Prostate gland (tissue), 2 donors: ENCODE data around the gene PRCC. TPM values are rescaled to one million over a fixed set of nuclear protein-coding genes. Genes with fewer than 3 reads are reported as not detected.
A peak's percentile ranks its signal among the peaks of the same experiment; 100 is the strongest.

Experiments
- DNase-seq: peaks from one replicate; pipeline ENCODE4 v3.0.0-alpha.2; 2019; ENCODE audit warnings: low spot score
- H3K27ac ChIP-seq, 2 donors: fragments of 200-600 bp; sonication (generic); 2 replicates each; pipeline ENCODE4 v1.5.1; 2017 to 2019
- H3K27me3 ChIP-seq: fragments of 200-600 bp; sonication (generic); replicated peaks from 2 replicates; pipeline ENCODE4 v1.5.1; 2019; ENCODE audit not compliant: insufficient read depth
- H3K36me3 ChIP-seq, 2 donors: fragments of 200-600 bp; sonication (generic); 1 replicate in 1 of 2; 2 replicates in 1 of 2; pipeline versions ENCODE4 v1.5.1 to v1.8.1; 2017 to 2019
- H3K4me1 ChIP-seq: fragments of 200-600 bp; sonication (generic); replicated peaks from 2 replicates; pipeline ENCODE4 v1.5.1; 2019
- H3K4me3 ChIP-seq, 2 donors: fragments of 200-600 bp; sonication (generic); 2 replicates each; pipeline ENCODE4 v1.5.1; 2017 to 2019
- H3K9me3 ChIP-seq: fragments of 200-600 bp; sonication (generic); 2 replicates; pipeline ENCODE4 v1.5.1; 2017
- POLR2A ChIP-seq: fragments of 450-650 bp; IDR thresholded peaks from one replicate; pipeline ENCODE4 v1.6.1; 2016; ENCODE audit warnings: antibody characterized with exemption, mild to moderate bottlenecking
- POLR2AphosphoS5 ChIP-seq: sonication (generic); formaldehyde crosslinking; IDR thresholded peaks from one replicate; pipeline ENCODE4 v1.6.1; 2017; ENCODE audit warnings: antibody characterized with exemption
- WGBS: methylation state at CpG from one replicate; pipeline ENCODE4 v1.1.5; 2018; 5-methylcytosine and 5-hydroxymethylcytosine counted together
- intact Hi-C: fragments of 100-400 bp; cut with DNase I; formaldehyde crosslinking; loops from one replicate; pipeline ENCODE4 v1.14.2; 2022
- total RNA-seq, 2 donors: library from RNA; depleted of rRNA; stranded (reverse); fragments of >200 nt; gene quantifications; one replicate each; pipeline ENCODE4 v1.1.0, GENCODE V29; 2016
- TF ChIP-seq, protein P1 (sequence below), 4 experiments: fragments of 200-600 bp in 2 of 4; fragments of 450-650 bp in 2 of 4; sonication (generic) in 2 of 4; IDR thresholded peaks; 1 replicate in 3 of 4; 2 replicates in 1 of 4; pipeline ENCODE4 v1.5.1; 2016 to 2019; ENCODE audit warnings: antibody characterized with exemption in 4 of 4, mild to moderate bottlenecking in 2 of 4, moderate library complexity in 2 of 4

The PRCC gene
- total RNA-seq, 2 donors from 2014 or later, result 33.0 to 61.5 TPM

DNA sequence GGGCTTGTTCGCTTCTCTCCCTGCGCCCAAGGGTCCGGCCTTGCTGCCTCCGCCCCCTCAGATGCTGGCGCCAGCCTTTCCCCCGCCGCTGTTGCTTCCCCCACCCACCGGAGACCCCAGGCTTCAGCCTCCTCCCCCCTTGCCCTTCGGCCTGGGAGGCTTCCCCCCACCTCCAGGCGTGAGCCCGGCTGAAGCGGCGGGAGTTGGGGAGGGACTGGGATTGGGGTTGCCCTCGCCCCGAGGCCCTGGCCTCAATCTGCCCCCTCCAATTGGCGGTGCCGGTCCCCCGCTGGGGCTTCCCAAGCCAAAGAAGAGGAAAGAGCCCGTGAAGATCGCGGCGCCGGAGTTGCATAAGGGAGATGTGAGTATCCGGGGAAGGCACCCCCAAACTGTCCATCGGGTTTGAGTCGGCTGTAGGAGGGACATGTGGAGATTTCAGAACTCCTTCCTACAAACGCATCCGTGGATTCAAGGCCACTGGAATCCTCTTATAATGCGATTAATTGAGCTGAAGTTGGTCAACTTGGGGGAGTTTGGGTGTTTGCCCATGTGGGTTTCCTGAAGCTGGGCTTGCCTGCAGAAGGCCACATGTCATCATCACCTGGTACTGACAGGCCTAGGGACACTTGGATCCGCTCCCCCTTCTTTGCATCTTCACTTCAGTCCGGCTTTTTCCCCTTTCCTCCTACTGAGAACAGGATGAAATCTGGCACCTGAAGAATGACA is 707 bp downstream of the PRCC start:
- Histone ChIP-seq H3K4me1 (peaks cover 5% of the 10 kb centered on the region), H3K9me3 (no peaks in the 10 kb centered on the region), H3K4me3 (peak overlapping the region; percentile 69 to 89), H3K36me3 (no peaks in the 10 kb centered on the region), H3K27ac (peak overlapping the region; percentile 80 to 91), H3K27me3 (no peaks in the 10 kb centered on the region)
- TF ChIP-seq POLR2AphosphoS5 (no peak), POLR2A (no peak)
- TF ChIP-seq, protein P1, sequence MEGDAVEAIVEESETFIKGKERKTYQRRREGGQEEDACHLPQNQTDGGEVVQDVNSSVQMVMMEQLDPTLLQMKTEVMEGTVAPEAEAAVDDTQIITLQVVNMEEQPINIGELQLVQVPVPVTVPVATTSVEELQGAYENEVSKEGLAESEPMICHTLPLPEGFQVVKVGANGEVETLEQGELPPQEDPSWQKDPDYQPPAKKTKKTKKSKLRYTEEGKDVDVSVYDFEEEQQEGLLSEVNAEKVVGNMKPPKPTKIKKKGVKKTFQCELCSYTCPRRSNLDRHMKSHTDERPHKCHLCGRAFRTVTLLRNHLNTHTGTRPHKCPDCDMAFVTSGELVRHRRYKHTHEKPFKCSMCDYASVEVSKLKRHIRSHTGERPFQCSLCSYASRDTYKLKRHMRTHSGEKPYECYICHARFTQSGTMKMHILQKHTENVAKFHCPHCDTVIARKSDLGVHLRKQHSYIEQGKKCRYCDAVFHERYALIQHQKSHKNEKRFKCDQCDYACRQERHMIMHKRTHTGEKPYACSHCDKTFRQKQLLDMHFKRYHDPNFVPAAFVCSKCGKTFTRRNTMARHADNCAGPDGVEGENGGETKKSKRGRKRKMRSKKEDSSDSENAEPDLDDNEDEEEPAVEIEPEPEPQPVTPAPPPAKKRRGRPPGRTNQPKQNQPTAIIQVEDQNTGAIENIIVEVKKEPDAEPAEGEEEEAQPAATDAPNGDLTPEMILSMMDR (IDR thresholded peaks at IDR 0.05), result no peak
- DNase-seq, result no peak
- 0% methylated on average over 30 of the region's 31 CpGs for WGBS
- intact Hi-C loops, result no loop called here

DNA sequence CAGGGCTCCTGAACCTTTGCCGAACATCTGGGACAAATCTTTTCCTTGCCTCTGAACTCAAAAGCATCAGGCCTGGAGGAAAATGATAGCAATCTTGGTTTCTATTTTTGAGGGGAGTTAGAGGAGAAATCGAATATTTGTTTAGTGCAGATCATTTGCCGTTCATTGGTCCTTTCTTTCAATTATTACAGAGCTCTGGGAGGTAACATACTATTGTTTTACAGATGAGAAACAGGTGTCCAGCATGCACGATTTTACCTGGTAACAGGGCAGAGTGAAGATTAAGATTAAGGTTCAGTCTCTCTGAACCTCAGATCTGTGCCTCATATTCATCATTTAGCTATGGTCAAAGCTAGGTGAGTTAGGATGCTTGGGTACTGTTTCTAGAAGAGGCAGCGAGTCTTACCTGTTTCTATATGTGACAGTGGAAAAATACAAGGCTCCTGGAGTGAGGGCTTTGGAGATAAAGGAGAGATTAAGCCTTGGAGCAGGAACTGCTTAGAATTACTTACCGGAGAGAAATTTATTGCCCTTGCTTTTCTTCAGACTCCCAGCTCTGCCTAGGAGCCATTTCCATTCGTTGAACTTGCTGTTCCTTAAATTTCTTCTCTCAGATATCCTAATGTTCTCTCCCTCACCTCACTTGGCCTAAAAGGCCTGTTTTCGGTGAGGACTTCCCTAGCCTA is 1.4 kb downstream of the PRCC start:
- DNase-seq, result no peak
- Histone ChIP-seq H3K4me3 (peak overlapping the region; percentile 69 to 89), H3K27me3 (no peaks in the 10 kb centered on the region), H3K9me3 (no peaks in the 10 kb centered on the region), H3K36me3 (no peaks in the 10 kb centered on the region), H3K27ac (peak overlapping the region in 1 of 2 donors; percentile 80), H3K4me1 (peaks cover 5% of the 10 kb centered on the region)
- 14% methylated on average over 8 of the region's 8 CpGs for WGBS
- intact Hi-C loops, result no loop called here
- TF ChIP-seq, protein P1 (IDR thresholded peaks at IDR 0.05), result no peak
- no peak for TF ChIP-seq POLR2AphosphoS5
- TF ChIP-seq POLR2A, result no peak

DNA sequence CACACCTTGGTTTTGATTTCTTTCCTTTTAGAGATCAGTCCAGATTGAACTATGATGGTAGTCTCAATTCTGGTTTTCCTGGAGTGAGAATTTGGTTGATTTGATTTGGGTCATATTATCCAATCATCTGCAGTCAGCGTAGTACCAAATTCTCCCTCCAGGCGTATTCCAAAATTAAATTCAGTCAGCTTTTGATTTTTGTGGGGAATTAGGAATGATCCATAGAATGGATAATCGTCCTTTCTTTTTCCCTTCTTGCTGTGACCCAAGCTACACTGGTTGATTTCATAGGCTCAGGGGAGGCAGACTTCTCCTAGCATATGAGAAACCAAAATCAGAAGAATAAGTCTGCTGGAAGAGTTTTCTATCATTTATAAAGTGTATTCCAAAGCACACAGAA is 4.9 kb downstream of the PRCC start:
- Histone ChIP-seq H3K27ac (no peak overlapping the region), H3K9me3 (no peaks in the 10 kb centered on the region), H3K36me3 (no peaks in the 10 kb centered on the region), H3K4me3 (no peak overlapping the region), H3K4me1 (peaks cover 5% of the 10 kb centered on the region), H3K27me3 (no peaks in the 10 kb centered on the region)
- TF ChIP-seq POLR2AphosphoS5 (no peak), POLR2A (no peak)
- TF ChIP-seq, protein P1 (IDR thresholded peaks at IDR 0.05), result no peak
- 84% methylated on average over 3 of the region's 3 CpGs for WGBS
- DNase-seq, result no peak
- intact Hi-C loops, result no loop called here

DNA sequence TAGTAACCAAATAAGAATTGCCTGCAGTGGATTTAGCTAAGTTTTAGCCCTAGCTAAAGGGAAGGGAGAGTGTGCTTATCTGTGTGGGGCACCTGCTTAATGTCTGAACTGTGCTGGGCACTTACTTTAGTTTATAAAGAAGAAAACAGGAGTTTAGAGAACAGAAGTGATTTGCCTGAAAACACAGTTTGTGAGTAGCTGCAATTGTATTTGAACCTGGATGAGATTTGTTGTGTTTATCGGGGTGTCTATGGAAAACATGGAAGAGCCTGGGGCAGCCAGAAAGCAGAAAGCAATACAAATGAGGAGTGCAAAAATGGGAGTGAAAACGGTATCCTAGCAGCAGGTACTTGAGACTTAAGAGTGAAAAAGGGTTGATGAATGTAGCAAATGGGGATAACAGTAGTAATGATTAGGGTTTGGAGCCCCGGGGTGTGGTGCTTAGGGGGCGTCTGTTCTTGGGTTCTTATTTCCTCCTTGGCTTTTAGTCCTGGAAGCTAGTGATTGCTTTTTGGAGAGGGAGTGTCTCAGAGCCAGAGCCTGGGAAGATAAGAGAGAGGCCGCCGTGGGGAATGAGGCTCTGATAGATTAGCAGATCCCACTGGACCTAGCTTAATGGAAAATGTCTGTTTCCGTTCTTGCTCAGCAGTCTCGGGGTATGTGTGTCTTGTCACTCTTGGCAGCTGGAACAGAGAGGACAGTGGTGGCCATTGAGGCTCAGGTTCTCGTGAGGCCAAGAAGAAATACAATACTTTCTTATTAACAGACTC is 5.6 kb downstream of the PRCC start:
- Histone ChIP-seq H3K9me3 (no peaks in the 10 kb centered on the region), H3K36me3 (no peaks in the 10 kb centered on the region), H3K4me3 (no peak overlapping the region), H3K4me1 (peaks cover 5% of the 10 kb centered on the region), H3K27ac (no peak overlapping the region), H3K27me3 (no peaks in the 10 kb centered on the region)
- DNase-seq, result no peak
- 57% methylated on average over 9 of the region's 9 CpGs for WGBS
- intact Hi-C loops, result no loop called here
- TF ChIP-seq POLR2A, result no peak
- no peak for TF ChIP-seq POLR2AphosphoS5
- TF ChIP-seq, protein P1 (IDR thresholded peaks at IDR 0.05), result no peak
